Tibial nerve (tissue), 4 donors: Measurements from ENCODE around the gene ATP7B.

Experiments used
- EP300 ChIP-seq, 2 donors: sonication (generic); formaldehyde crosslinking; IDR thresholded peaks; one replicate each; pipeline ENCODE4 v1.6.1; 2017; ENCODE audit warnings: antibody characterized with exemption in 2 of 2, mild to moderate bottlenecking in 1 of 2
- POLR2A ChIP-seq, 2 donors: fragments of 450-650 bp; IDR thresholded peaks; one replicate each; pipeline ENCODE4 v1.6.1; 2017; ENCODE audit warnings: antibody characterized with exemption in 2 of 2, mild to moderate bottlenecking in 2 of 2, moderate library complexity in 2 of 2
- TF ChIP-seq, protein P1 (sequence below), 5 experiments: fragments of 200-600 bp in 3 of 5; fragments of 450-650 bp in 2 of 5; sonication (generic) in 3 of 5; IDR thresholded peaks; one replicate each; pipeline ENCODE4 v1.5.1; 2016 to 2019; ENCODE audit warnings: antibody characterized with exemption in 5 of 5, mild to moderate bottlenecking in 3 of 5, moderate library complexity in 2 of 5

DNA sequence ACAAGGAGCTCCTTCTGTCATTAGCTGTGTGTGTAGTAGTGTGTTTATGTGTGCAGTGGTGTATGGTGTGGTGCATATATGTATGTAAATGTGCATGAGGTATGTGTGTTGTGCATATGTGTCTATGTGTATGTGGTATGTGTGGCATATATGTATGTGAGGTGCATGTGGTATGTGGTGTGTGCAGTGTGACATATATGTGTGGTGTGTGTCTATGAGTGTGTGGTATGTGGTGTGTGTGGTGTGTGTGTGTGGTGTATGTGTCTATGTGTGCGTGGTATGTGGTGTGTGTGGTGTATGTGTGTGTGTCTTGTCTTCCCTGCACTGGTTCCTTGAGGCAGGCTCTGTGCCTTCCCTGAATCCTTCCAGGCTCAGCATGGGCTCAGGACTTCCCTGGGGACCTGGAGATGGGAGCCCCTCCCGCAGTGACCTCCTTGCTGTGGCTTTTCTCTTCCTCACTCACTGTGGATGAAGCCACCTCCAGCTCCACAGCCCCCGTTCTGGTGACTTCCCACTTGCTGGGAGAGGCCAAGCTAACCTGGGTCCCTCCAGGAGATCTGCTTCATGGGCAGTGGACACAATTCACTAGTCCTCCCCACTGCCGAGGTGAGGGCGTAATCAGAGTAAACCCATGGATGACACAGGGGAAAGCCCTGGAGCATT is 85.3 kb downstream of the ATP7B start:
- TF ChIP-seq, protein P1, sequence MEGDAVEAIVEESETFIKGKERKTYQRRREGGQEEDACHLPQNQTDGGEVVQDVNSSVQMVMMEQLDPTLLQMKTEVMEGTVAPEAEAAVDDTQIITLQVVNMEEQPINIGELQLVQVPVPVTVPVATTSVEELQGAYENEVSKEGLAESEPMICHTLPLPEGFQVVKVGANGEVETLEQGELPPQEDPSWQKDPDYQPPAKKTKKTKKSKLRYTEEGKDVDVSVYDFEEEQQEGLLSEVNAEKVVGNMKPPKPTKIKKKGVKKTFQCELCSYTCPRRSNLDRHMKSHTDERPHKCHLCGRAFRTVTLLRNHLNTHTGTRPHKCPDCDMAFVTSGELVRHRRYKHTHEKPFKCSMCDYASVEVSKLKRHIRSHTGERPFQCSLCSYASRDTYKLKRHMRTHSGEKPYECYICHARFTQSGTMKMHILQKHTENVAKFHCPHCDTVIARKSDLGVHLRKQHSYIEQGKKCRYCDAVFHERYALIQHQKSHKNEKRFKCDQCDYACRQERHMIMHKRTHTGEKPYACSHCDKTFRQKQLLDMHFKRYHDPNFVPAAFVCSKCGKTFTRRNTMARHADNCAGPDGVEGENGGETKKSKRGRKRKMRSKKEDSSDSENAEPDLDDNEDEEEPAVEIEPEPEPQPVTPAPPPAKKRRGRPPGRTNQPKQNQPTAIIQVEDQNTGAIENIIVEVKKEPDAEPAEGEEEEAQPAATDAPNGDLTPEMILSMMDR (IDR thresholded peaks at IDR 0.05), result no peak
- no peak for TF ChIP-seq POLR2A (IDR thresholded peaks at IDR 0.05)
- TF ChIP-seq EP300 (IDR thresholded peaks at IDR 0.05), result no peak
